Measurements from ENCODE around the gene NUTM1. TPM values are rescaled to one million over a fixed set of nuclear protein-coding genes. Genes with fewer than 3 reads are reported as not detected.

Gene NUTM1
- total and polyA plus RNA-seq, 2 of the 13 experiments (the other 11 are each of a cell fraction or from before 2014, with no cell fraction given): not detected

- TF ChIP-seq, protein P1, sequence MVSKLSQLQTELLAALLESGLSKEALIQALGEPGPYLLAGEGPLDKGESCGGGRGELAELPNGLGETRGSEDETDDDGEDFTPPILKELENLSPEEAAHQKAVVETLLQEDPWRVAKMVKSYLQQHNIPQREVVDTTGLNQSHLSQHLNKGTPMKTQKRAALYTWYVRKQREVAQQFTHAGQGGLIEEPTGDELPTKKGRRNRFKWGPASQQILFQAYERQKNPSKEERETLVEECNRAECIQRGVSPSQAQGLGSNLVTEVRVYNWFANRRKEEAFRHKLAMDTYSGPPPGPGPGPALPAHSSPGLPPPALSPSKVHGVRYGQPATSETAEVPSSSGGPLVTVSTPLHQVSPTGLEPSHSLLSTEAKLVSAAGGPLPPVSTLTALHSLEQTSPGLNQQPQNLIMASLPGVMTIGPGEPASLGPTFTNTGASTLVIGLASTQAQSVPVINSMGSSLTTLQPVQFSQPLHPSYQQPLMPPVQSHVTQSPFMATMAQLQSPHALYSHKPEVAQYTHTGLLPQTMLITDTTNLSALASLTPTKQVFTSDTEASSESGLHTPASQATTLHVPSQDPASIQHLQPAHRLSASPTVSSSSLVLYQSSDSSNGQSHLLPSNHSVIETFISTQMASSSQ (IDR thresholded peaks at IDR 0.05; ENCODE audit: low read depth): no peak
- TF ChIP-seq, protein P1 (CRISPR knock-in tag; IDR thresholded peaks at IDR 0.05; ENCODE audit: borderline replicate concordance): peak; percentile 25; the same call in 1 of the 2 replicates
- TF ChIP-seq KDM1A (CRISPR knock-in tag; IDR thresholded peaks at IDR 0.05): no peak
- TF ChIP-seq MED1 (CRISPR knock-in tag; IDR thresholded peaks at IDR 0.05): no peak; the same call in none of the 2 replicates
- TF ChIP-seq TRIM22 (IDR thresholded peaks at IDR 0.05): no peak
- no peak for TF ChIP-seq ZNF263 (CRISPR knock-in tag; IDR thresholded peaks at IDR 0.05)
- TF ChIP-seq KLF11 (CRISPR knock-in tag; IDR thresholded peaks at IDR 0.05): no peak
- no peak; the same call in 1 of the 2 replicates for TF ChIP-seq ARID5B (CRISPR knock-in tag; IDR thresholded peaks at IDR 0.05)
- TF ChIP-seq HMG20B (CRISPR knock-in tag; conservative IDR thresholded peaks at IDR 0.05): no peak; the same call in 1 of the 2 replicates
- peak; percentile 89; the same call in 1 of the 2 replicates for TF ChIP-seq MTF2 (CRISPR knock-in tag; IDR thresholded peaks at IDR 0.05; ENCODE audit: borderline replicate concordance)
- TF ChIP-seq, protein P2, sequence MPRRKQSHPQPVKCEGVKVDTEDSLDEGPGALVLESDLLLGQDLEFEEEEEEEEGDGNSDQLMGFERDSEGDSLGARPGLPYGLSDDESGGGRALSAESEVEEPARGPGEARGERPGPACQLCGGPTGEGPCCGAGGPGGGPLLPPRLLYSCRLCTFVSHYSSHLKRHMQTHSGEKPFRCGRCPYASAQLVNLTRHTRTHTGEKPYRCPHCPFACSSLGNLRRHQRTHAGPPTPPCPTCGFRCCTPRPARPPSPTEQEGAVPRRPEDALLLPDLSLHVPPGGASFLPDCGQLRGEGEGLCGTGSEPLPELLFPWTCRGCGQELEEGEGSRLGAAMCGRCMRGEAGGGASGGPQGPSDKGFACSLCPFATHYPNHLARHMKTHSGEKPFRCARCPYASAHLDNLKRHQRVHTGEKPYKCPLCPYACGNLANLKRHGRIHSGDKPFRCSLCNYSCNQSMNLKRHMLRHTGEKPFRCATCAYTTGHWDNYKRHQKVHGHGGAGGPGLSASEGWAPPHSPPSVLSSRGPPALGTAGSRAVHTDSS (CRISPR knock-in tag; conservative IDR thresholded peaks at IDR 0.05): no peak
- no peak for TF ChIP-seq GTF3A (CRISPR knock-in tag; conservative IDR thresholded peaks at IDR 0.05)
- TF ChIP-seq TFDP1 (CRISPR knock-in tag; IDR thresholded peaks at IDR 0.05; ENCODE audit: borderline replicate concordance): peak; percentile 60; the same call in 1 of the 2 replicates
- TF ChIP-seq ZC3H4 (CRISPR knock-in tag; IDR thresholded peaks at IDR 0.05; ENCODE audit: borderline replicate concordance): no peak
- no peak for TF ChIP-seq SMAD9 (CRISPR knock-in tag; IDR thresholded peaks at IDR 0.05)
- peak; percentile 71 for TF ChIP-seq ZMYM4 (CRISPR knock-in tag; IDR thresholded peaks at IDR 0.05)
Measured at GRCh38 chr15:34367101-34368081, 24.3 kb downstream of the NUTM1 start, which contains the start of gene LPCAT4 (continued).
